ENCODE data around the gene LMO3.

LMO3 gene

GRCh38 chr12:16599081-16599480 lies 6.9 kb downstream of the LMO3 start:
- DNase-seq = no peak

GRCh38 chr12:16594797-16595196 lies 11.2 kb downstream of the LMO3 start:
- DNase-seq = no peak

GRCh38 chr12:16593546-16593945 lies 12.4 kb downstream of the LMO3 start:
- DNase-seq = no peak

GRCh38 chr12:16590645-16591044 lies 15.3 kb downstream of the LMO3 start:
- DNase-seq = no peak

- DNase-seq = no peak
Measured at GRCh38 chr12:16588812-16589211, 17.1 kb downstream of the LMO3 start.

GRCh38 chr12:16587514-16587913 lies 18.4 kb downstream of the LMO3 start:
- no peak for DNase-seq

GRCh38 chr12:16587110-16587453 lies 18.9 kb downstream of the LMO3 start:
- no peak for DNase-seq

- DNase-seq = no peak
Measured at GRCh38 chr12:16586350-16587109, 19.4 kb downstream of the LMO3 start.

GRCh38 chr12:16585781-16586180 lies 20.2 kb downstream of the LMO3 start:
- DNase-seq = no peak

GRCh38 chr12:16583969-16584745 lies 21.8 kb downstream of the LMO3 start:
- no peak for DNase-seq

- no peak for DNase-seq
Measured at GRCh38 chr12:16581416-16581815, 24.5 kb downstream of the LMO3 start.

- DNase-seq = no peak
Measured at GRCh38 chr12:16579041-16579440, 26.9 kb downstream of the LMO3 start.

- no peak for DNase-seq
Measured at GRCh38 chr12:16573398-16574077, 32.4 kb downstream of the LMO3 start.

- DNase-seq = no peak
Measured at GRCh38 chr12:16568873-16569272, 37.1 kb downstream of the LMO3 start.

- no peak for DNase-seq
Measured at GRCh38 chr12:16564675-16565074, 41.3 kb downstream of the LMO3 start.

GRCh38 chr12:16563504-16563903 lies 42.5 kb downstream of the LMO3 start:
- no peak for DNase-seq

- DNase-seq = no peak
Measured at GRCh38 chr12:16562921-16563320, 43.0 kb downstream of the LMO3 start.

- no peak for DNase-seq
Measured at GRCh38 chr12:16562435-16562834, 43.5 kb downstream of the LMO3 start.

GRCh38 chr12:16560273-16560672 lies 45.7 kb downstream of the LMO3 start:
- no peak for DNase-seq

- no peak for DNase-seq
Measured at GRCh38 chr12:16555630-16556029, 50.3 kb downstream of the LMO3 start.

- no peak for DNase-seq
Measured at GRCh38 chr12:16553457-16553856, 52.5 kb downstream of the LMO3 start.

- DNase-seq = no peak
Measured at GRCh38 chr12:16552301-16552700, 53.7 kb downstream of the LMO3 start.

- DNase-seq = no peak
Measured at GRCh38 chr12:16545836-16546235, 60.1 kb downstream of the LMO3 start.

GRCh38 chr12:16542586-16542985 lies 63.4 kb downstream of the LMO3 start:
- DNase-seq = no peak

Data from right forelimb (tissue), 1 donor.